GM10248 (cell line): ENCODE measurements around the gene COL4A3.

Source experiments
- CTCF ChIA-PET: fragments of 300-600 bp; sonication (Branson Sonifier 250); formaldehyde crosslinking; extraction: SDS; loops from one replicate; lab custom pipeline; 2021; ENCODE audit warnings: antibody characterized with exemption; lab: Yijun Ruan, JAX
- POLR2A ChIA-PET: fragments of 350-650 bp; sonication (Branson Sonifier 250); formaldehyde crosslinking; extraction: SDS; loops from one replicate; lab custom pipeline; 2020; ENCODE audit warnings: antibody characterized with exemption; lab: Yijun Ruan, JAX
- DNase-seq: peaks from one replicate; pipeline ENCODE4 v3.0.0; 2012; ENCODE audit errors: extremely low spot score
- TF ChIP-seq, protein P1 (sequence below): IDR thresholded peaks from 2 replicates; pipeline ENCODE4 v1.5.1; 2012; ENCODE audit warnings: mild to moderate bottlenecking, low read depth; ENCODE audit errors: extremely low read depth, missing control alignments, control extremely low read depth

The COL4A3 gene

DNA sequence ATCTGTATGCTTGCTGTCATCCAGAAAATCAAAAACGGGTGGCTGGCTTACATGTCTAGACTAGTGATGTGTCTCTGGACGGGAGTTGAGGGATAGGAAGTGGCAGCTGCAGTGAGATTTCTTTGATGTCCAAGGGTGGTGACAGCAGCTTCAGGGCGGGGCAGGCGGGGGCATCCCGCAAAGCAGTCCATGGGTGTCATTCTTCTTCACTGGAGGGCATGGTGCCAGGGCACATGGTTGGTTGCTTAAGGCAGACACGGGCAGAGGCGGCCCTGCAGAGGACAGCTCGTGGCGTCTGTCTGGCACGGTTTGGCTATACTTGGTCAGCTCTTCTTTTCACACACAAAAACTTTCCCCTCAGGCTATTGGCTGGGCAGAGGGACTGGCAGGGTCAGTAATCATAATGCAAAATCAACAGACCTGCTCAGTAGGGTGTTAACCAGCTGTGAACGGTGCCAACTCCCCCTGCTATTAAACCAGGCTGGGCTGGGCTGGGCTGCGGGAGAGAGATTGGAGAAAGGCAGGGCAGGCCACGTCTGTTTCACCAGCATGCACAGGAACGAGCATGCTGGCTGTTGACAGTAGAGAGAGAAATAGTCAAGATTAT, 63.7 kb downstream of the COL4A3 start:
- ChIA-PET CTCF (interaction anchor here (1.0 to 4.4 kb wide), 2 partner anchors 10 to 23 kb away, joined by 3 to 43 read pairs; no protein-coding TSS in a partner anchor), POLR2A (no interaction called here)
- no peak for DNase-seq
- TF ChIP-seq, protein P1, sequence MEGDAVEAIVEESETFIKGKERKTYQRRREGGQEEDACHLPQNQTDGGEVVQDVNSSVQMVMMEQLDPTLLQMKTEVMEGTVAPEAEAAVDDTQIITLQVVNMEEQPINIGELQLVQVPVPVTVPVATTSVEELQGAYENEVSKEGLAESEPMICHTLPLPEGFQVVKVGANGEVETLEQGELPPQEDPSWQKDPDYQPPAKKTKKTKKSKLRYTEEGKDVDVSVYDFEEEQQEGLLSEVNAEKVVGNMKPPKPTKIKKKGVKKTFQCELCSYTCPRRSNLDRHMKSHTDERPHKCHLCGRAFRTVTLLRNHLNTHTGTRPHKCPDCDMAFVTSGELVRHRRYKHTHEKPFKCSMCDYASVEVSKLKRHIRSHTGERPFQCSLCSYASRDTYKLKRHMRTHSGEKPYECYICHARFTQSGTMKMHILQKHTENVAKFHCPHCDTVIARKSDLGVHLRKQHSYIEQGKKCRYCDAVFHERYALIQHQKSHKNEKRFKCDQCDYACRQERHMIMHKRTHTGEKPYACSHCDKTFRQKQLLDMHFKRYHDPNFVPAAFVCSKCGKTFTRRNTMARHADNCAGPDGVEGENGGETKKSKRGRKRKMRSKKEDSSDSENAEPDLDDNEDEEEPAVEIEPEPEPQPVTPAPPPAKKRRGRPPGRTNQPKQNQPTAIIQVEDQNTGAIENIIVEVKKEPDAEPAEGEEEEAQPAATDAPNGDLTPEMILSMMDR = no peak

DNA sequence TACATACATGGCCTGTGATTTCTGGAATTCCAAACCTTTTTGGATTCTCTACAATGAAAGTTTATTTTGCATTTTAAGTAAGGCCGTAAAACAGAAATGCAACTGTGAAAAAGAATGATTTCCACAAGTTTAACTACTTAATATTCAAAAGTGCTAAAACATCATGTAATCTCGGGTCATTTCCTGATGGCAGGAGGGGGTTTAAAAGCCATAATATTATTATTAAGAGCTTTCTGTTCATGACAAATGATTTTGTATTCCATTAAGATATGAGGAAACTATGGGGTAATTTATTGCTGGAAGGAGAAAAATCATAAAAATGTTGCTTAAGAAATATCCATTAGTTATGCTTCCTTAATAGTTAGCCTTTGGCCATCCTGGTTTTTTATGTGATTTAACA, 65.7 kb downstream of the COL4A3 start:
- TF ChIP-seq, protein P1 = no peak
- ChIA-PET CTCF (interaction anchor here (1.1 to 1.4 kb wide), 4 partner anchors 8 to 98 kb away, joined by 3 to 6 read pairs (median 4); no protein-coding TSS in a partner anchor), POLR2A (no interaction called here)
- DNase-seq = no peak

DNA sequence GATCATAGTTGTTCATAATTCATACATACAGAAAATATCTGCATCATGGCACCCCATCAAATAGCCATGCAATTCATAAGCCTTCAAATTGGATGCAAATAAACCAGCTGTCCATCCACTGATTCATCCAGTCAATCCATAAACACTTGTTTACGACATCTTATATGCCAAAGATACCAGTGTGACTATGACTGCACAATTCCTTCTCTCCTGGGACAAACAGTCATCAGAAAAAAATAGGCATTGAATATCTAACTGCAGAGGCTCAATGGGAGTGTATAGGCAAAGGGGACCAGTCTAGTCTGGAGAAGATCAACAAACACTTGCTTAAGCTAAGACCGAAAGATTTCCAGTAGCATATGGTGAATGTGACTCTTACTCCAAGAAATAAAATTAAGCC, 70.0 kb downstream of the COL4A3 start:
- CTCF ChIA-PET = interaction anchor here (1.4 kb wide), 1 partner anchor 104 kb away, joined by 3 read pairs; no protein-coding TSS in a partner anchor
- TF ChIP-seq, protein P1 = no peak
- DNase-seq = no peak
- POLR2A ChIA-PET = no interaction called here

DNA sequence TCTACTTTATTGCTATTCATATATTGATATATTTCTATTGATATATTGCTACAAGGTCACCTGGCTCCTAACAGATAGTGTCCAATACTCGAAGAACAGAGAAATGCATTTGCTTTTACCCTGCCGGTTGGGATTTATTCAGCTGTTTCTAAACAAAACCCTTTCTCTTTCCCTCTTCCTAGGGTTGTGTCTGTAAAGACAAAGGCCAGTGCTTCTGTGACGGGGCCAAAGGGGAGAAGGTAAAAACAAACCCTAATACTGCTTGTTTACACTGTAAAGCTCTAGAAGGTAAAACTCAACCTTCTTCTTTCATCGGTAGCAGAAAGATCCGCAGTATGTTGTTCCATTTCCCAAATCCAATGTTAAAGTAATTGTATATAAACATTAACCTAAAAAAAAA, 73.4 kb downstream of the COL4A3 start:
- ChIA-PET CTCF (interaction anchor here (0.9 to 5.0 kb wide), 39 partner anchors 8 to 529 kb away, joined by 3 to 117 read pairs (median 6); partner anchors contain the start of genes COL4A3 and COL4A4), POLR2A (interaction anchor here (0.6 to 0.7 kb wide), 2 partner anchors 107 to 742 kb away, joined by 3 read pairs; no protein-coding TSS in a partner anchor)
- DNase-seq = no peak
- TF ChIP-seq, protein P1 = no peak

DNA sequence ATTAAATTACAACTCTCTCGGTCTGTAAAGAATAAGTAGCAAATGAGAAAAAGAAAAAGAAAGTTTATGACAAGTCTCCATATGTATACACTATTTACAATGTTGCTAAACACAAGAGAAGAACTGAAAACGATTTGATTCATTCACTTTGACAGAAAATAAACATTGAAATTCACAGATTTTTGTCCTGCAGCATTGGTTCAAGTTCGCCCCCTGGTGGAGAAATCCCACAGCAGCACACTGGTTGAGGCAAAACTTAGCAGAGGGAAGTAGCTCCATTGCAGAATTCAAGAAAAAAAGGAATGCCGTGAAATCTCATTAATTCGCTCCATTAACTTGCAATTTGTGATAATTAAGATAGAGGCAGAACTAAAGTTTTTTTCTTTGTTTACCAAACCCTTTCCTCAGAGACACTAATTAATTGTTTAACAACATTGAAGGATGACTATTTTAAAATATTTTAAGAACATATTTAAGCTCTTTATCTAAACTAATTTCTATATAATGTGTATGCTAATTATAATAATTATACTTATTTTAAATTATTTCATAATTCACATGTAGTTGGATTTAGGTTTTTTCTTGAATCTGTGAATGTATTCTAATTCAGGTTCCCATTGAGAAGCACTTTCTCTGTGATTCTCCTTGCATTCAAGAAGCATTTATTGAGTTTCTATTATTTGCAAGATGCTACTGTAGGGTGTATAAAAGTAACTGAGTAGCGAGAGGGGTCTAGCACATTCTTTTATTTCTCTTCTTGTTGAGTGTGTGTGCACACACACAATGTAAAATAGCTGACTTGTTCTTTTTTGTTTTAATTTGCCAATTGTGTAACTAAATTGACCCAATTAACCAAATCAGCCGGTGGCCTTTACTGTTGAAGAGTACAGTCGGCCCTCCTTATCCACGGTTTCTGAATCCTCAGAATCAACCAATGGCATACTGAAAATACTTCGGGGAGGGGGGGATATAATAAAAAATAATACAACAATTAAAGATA, 74.1 kb downstream of the COL4A3 start:
- ChIA-PET POLR2A (interaction anchor here (0.6 kb wide), 1 partner anchor 742 kb away, joined by 3 read pairs; no protein-coding TSS in a partner anchor), CTCF (interaction anchor here (0.6 to 5.0 kb wide), 53 partner anchors 8 to 1745 kb away, joined by 3 to 117 read pairs (median 4); partner anchors contain the start of genes COL4A3 and COL4A4)
- TF ChIP-seq, protein P1 = peak; percentile 93
- peak; percentile 50 for DNase-seq

DNA sequence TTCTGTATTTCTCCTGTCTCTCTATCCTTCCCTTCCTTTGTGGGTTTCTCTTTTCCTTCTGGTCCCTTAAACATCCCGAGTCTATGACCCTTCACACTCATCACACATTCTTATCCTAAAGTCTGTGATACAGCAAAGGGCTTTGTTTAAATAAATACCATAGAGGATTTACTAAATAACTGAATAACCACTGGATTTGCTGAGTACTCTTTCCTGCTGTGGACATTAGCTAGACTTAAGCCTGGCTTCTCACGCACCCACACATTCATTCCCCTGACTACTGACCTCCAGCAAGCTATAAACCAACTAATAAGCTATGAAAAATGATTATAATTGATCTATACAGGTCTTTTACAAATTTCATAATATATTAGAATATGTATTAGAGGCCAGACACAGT, 76.6 kb downstream of the COL4A3 start:
- TF ChIP-seq, protein P1 = no peak
- DNase-seq = no peak
- ChIA-PET POLR2A (no interaction called here), CTCF (interaction anchor here (4.2 to 5.0 kb wide), 2 partner anchors 108 to 526 kb away, joined by 19 to 117 read pairs; no protein-coding TSS in a partner anchor)
